GM23338 (cell line): Measurements from ENCODE around the gene ABCB11. TPM values are rescaled to one million over a fixed set of nuclear protein-coding genes. Genes with fewer than 3 reads are reported as not detected.

Experiments used
- ATAC-seq: fragments of 200-7000 bp; cut with Tn5 transposase; 3 replicates; pipeline ENCODE4 v1.9.1; 2020
- DNase-seq: peaks from one replicate; pipeline ENCODE4 v3.0.0-alpha.2; 2015; ENCODE audit warnings: low spot score
- H2AFZ ChIP-seq: fragments of 200-600 bp; sonication (generic); 2 replicates; pipeline ENCODE4 v1.8.0; 2016; ENCODE audit warnings: antibody characterized with exemption, mild to moderate bottlenecking, moderate library complexity
- H3F3A ChIP-seq: fragments of 200-600 bp; sonication (generic); replicated peaks from 2 replicates; pipeline ENCODE4 v1.8.0; 2017; ENCODE audit warnings: antibody characterized with exemption, mixed run types, low read depth
- H3K27ac ChIP-seq: fragments of 200-600 bp; sonication (generic); 2 replicates; pipeline ENCODE4 v1.6.1; 2016; ENCODE audit warnings: low read depth
- H3K27me3 ChIP-seq: fragments of 200-600 bp; sonication (generic); 2 replicates; pipeline ENCODE4 v1.8.0; 2016; ENCODE audit warnings: mild to moderate bottlenecking, mixed run types, moderate library complexity; ENCODE audit not compliant: insufficient read depth
- H3K36me3 ChIP-seq: fragments of 200-600 bp; sonication (generic); 2 replicates; pipeline ENCODE4 v1.8.0; 2016; ENCODE audit warnings: mild to moderate bottlenecking; ENCODE audit not compliant: insufficient read depth
- H3K4me1 ChIP-seq: fragments of 200-600 bp; sonication (generic); 2 replicates; pipeline ENCODE4 v1.8.0; 2016; ENCODE audit warnings: mild to moderate bottlenecking, moderate library complexity; ENCODE audit not compliant: insufficient read depth
- H3K4me2 ChIP-seq: fragments of 200-600 bp; sonication (generic); 2 replicates; pipeline ENCODE4 v1.7.1; 2017; ENCODE audit warnings: mixed run types
- H3K4me3 ChIP-seq: fragments of 200-600 bp; sonication (generic); 2 replicates; pipeline ENCODE4 v1.6.1; 2016; ENCODE audit warnings: mixed run types
- H3K79me2 ChIP-seq: fragments of 200-600 bp; sonication (generic); replicated peaks from 2 replicates; pipeline ENCODE4 v1.8.0; 2017; ENCODE audit warnings: mild to moderate bottlenecking; ENCODE audit not compliant: insufficient read depth
- H3K9me2 ChIP-seq: fragments of 200-600 bp; sonication (generic); 2 replicates; pipeline ENCODE4 v1.8.0; 2017; ENCODE audit not compliant: insufficient read depth
- H4K20me1 ChIP-seq: fragments of 200-600 bp; sonication (generic); replicated peaks from 2 replicates; pipeline ENCODE4 v1.8.0; 2017; ENCODE audit warnings: mild to moderate bottlenecking; ENCODE audit not compliant: insufficient read depth
- H3K27ac Mint-ChIP-seq: 2 replicates; pipeline ENCODE4 v1.8.0; 2020; ENCODE audit warnings: inconsistent platforms, mild to moderate bottlenecking, moderate library complexity, mixed read lengths
- H3K27me3 Mint-ChIP-seq: 3 replicates; pipeline ENCODE4 v1.8.0; 2022; ENCODE audit warnings: low read depth, mild to moderate bottlenecking, moderate library complexity, mixed read lengths, inconsistent platforms; ENCODE audit not compliant: insufficient read depth, poor library complexity
- H3K36me3 Mint-ChIP-seq: 3 replicates; pipeline ENCODE4 v1.8.0; 2021; ENCODE audit warnings: low read depth, mild to moderate bottlenecking, inconsistent platforms, moderate library complexity, mixed read lengths
- H3K4me1 Mint-ChIP-seq: 3 replicates; pipeline ENCODE4 v1.8.0; 2020; ENCODE audit warnings: mild to moderate bottlenecking, inconsistent platforms, mixed read lengths
- H3K4me3 Mint-ChIP-seq: 3 replicates; pipeline ENCODE4 v1.8.0; 2021; ENCODE audit warnings: moderate library complexity, mild to moderate bottlenecking, inconsistent platforms, mixed read lengths
- H3K9me3 Mint-ChIP-seq: 3 replicates; pipeline ENCODE4 v1.8.0; 2020; ENCODE audit warnings: moderate library complexity, mild to moderate bottlenecking, inconsistent platforms, mixed read lengths
- CREB1 ChIP-seq: fragments of 250-450 bp; sonication (Bioruptor Pico); IDR thresholded peaks from 2 replicates; pipeline ENCODE4 v1.5.0; 2020; ENCODE audit warnings: low read depth, mild to moderate bottlenecking, moderate library complexity
- CTCF ChIP-seq, 2 experiments: fragments of 200-600 bp in 1 of 2; sonication (generic) in 1 of 2; conservative IDR thresholded peaks; 2 replicates each; pipeline versions ENCODE4 v1.5.1 to v1.6.1; 2016 to 2017; ENCODE audit warnings: antibody characterized with exemption in 2 of 2, low read depth in 2 of 2, mild to moderate bottlenecking in 2 of 2, moderate library complexity in 1 of 2
- EZH2 ChIP-seq: fragments of 200-600 bp; sonication (generic); IDR thresholded peaks from one replicate; pipeline ENCODE4 v1.8.0; 2017; ENCODE audit warnings: antibody characterized with exemption, mild to moderate bottlenecking, low read depth; ENCODE audit not compliant: unreplicated experiment
- EZH2phosphoT487 ChIP-seq: fragments of 200-600 bp; sonication (generic); IDR thresholded peaks from one replicate; pipeline ENCODE4 v1.8.1; 2018; ENCODE audit warnings: antibody characterized with exemption; ENCODE audit not compliant: unreplicated experiment
- JUNB ChIP-seq: IDR thresholded peaks from one replicate; pipeline ENCODE4 v1.6.1; 2016; ENCODE audit warnings: antibody characterized with exemption; ENCODE audit not compliant: unreplicated experiment
- NANOG ChIP-seq: IDR thresholded peaks from 2 replicates; pipeline ENCODE4 v1.6.1; 2016; ENCODE audit warnings: antibody characterized with exemption, borderline replicate concordance
- POLR2AphosphoS5 ChIP-seq: IDR thresholded peaks from 2 replicates; pipeline ENCODE4 v1.6.1; 2016; ENCODE audit warnings: antibody characterized with exemption, low read depth
- STAT1 ChIP-seq: IDR thresholded peaks from one replicate; pipeline ENCODE4 v1.6.1; 2016; ENCODE audit warnings: antibody characterized with exemption; ENCODE audit not compliant: unreplicated experiment
- ZNF114 ChIP-seq: fragments of 250-450 bp; sonication (Bioruptor Pico); IDR thresholded peaks from 2 replicates; pipeline ENCODE4 v1.5.0; 2020; ENCODE audit warnings: mild to moderate bottlenecking, moderate library complexity
- ZNF331 ChIP-seq: fragments of 250-450 bp; sonication (Bioruptor Pico); IDR thresholded peaks from 2 replicates; pipeline ENCODE4 v1.5.0; 2020; ENCODE audit warnings: low read depth, mild to moderate bottlenecking, moderate library complexity
- ZNF462 ChIP-seq: fragments of 250-450 bp; sonication (Bioruptor Pico); IDR thresholded peaks from 2 replicates; pipeline ENCODE4 v1.5.0; 2020; ENCODE audit warnings: mild to moderate bottlenecking, moderate library complexity
- polyA plus RNA-seq: library from polyadenylated mRNA; unstranded; fragments of >200 nt; fragmentation: Nextera tagmentation; extraction: Ambion mirVana; gene quantifications from 2 replicates; pipeline ENCODE4 v1.2.1, GENCODE V29; 2016
- total RNA-seq: library from RNA; depleted of rRNA; stranded (reverse); fragments of >200 nt; shearing (Covaris generic); gene quantifications from 2 replicates; pipeline ENCODE4 v1.2.3, GENCODE V29; 2014
- TF ChIP-seq, protein P1 (sequence below): IDR thresholded peaks from 2 replicates; pipeline ENCODE4 v1.6.1; 2016; ENCODE audit warnings: antibody characterized with exemption
- TF ChIP-seq, protein P2 (sequence below): IDR thresholded peaks from one replicate; pipeline ENCODE4 v1.6.1; 2018; ENCODE audit warnings: antibody characterized with exemption; ENCODE audit not compliant: unreplicated experiment

The ABCB11 gene
- total and polyA plus RNA-seq, 2 experiments from 2014 or later = not detected

- Histone ChIP-seq H3K27me3 (no peaks in the 10 kb centered on the region), H3K27ac (no peak within 1 kb of the TSS), H3K79me2 (no peaks in the 10 kb centered on the region), H3K4me3 (no peak within 1 kb of the TSS), H4K20me1 (no peaks in the 10 kb centered on the region), H2AFZ (no peak within 1 kb of the TSS), H3K36me3 (no peaks in the 10 kb centered on the region), H3F3A (no peaks in the 10 kb centered on the region), H3K9me2 (no peaks in the 10 kb centered on the region), H3K4me1 (no peaks in the 10 kb centered on the region), H3K4me2 (no peak within 1 kb of the TSS)
- ATAC-seq (no peak), DNase-seq (no peak)
- no peaks in the 10 kb centered on the region for H3K4me1 Mint-ChIP-seq
- no peak within 1 kb of the TSS for H3K4me3 Mint-ChIP-seq
- no peaks in the 10 kb centered on the region for H3K36me3 Mint-ChIP-seq
- no peak within 1 kb of the TSS for H3K27ac Mint-ChIP-seq
- H3K27me3 Mint-ChIP-seq = no peaks in the 10 kb centered on the region
- TF ChIP-seq STAT1 (no peak), CREB1 (CRISPR knock-in tag) (no peak), NANOG (no peak), ZNF462 (CRISPR knock-in tag) (no peak), EZH2phosphoT487 (no peak), CTCF (conservative IDR thresholded peaks at IDR 0.05; ENCODE audit: low read depth in 2 of 2) (no peak), ZNF114 (no peak), ZNF331 (CRISPR knock-in tag) (no peak), POLR2AphosphoS5 (no peak), JUNB (no peak), EZH2 (no peak)
- TF ChIP-seq, protein P1, sequence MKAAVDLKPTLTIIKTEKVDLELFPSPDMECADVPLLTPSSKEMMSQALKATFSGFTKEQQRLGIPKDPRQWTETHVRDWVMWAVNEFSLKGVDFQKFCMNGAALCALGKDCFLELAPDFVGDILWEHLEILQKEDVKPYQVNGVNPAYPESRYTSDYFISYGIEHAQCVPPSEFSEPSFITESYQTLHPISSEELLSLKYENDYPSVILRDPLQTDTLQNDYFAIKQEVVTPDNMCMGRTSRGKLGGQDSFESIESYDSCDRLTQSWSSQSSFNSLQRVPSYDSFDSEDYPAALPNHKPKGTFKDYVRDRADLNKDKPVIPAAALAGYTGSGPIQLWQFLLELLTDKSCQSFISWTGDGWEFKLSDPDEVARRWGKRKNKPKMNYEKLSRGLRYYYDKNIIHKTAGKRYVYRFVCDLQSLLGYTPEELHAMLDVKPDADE = no peak
- TF ChIP-seq, protein P2, sequence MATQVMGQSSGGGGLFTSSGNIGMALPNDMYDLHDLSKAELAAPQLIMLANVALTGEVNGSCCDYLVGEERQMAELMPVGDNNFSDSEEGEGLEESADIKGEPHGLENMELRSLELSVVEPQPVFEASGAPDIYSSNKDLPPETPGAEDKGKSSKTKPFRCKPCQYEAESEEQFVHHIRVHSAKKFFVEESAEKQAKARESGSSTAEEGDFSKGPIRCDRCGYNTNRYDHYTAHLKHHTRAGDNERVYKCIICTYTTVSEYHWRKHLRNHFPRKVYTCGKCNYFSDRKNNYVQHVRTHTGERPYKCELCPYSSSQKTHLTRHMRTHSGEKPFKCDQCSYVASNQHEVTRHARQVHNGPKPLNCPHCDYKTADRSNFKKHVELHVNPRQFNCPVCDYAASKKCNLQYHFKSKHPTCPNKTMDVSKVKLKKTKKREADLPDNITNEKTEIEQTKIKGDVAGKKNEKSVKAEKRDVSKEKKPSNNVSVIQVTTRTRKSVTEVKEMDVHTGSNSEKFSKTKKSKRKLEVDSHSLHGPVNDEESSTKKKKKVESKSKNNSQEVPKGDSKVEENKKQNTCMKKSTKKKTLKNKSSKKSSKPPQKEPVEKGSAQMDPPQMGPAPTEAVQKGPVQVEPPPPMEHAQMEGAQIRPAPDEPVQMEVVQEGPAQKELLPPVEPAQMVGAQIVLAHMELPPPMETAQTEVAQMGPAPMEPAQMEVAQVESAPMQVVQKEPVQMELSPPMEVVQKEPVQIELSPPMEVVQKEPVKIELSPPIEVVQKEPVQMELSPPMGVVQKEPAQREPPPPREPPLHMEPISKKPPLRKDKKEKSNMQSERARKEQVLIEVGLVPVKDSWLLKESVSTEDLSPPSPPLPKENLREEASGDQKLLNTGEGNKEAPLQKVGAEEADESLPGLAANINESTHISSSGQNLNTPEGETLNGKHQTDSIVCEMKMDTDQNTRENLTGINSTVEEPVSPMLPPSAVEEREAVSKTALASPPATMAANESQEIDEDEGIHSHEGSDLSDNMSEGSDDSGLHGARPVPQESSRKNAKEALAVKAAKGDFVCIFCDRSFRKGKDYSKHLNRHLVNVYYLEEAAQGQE = no peak
- no peaks in the 10 kb centered on the region; the same call in 2 of the 3 replicates for H3K9me3 Mint-ChIP-seq
These were observed 38.2 kb upstream of the ABCB11 start, which contains the start of gene DHRS9 for GRCh38 chr2:169069341-169069740. Gene DHRS9, plus strand, starts transcription at chr2:169069563. Its CDS starts 12,019 bp downstream, at chr2:169081582.
